ENCODE results near the gene FAM120C. TPM values are rescaled to one million over a fixed set of nuclear protein-coding genes. Genes with fewer than 3 reads are reported as not detected.

Gene FAM120C
- total RNA-seq, 1 experiment from 2014 or later: 2.4 TPM

DNA sequence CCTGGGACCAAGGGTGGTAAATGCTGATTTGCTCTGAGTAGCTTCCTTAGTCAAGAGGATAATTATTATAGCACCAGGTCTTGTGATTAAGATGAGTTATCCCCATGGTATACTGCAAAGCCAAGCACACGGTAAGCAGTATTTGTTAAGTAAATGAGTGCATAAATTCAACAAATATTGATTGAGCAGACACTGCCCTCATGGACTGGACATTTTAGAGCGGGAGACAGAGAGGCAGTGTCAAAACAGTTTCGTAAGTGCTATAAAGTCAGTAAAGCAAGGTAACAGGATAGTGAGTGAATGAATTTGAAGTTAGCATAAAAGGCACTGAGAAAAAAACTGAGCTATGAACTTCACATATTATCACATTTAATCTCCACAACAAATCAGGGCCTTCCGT lies 152.7 kb downstream of the FAM120C start:
- no peak for DNase-seq (ENCODE audit: low spot score)

DNA sequence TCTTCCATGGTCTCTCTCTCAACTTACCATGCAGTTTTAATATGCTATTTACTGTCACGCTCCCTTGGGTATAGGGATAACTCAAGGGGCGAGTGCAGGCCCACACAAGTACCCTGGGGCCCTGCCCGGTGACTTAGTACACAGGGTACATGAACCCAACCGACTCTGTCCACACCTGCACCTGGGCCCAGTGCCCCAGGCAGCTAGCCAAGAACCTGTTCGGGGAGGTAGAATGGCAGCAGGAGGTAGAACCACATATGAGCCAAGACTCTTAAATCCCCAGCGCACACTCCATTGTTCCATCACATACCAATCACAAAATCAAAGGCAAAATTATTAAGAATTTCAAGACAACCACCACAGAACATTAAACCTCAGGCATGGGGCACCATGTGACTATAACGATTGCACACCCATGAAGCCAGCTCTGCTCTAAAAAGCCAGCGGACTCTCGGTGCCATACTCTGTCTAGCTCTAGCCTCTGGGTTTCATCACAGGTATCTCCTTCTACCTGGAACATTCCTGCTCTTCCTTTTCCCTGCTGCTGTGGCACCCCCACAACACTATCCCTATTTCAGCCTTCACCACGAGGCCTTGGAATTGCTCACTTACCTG lies 153.4 kb downstream of the FAM120C start:
- DNase-seq (ENCODE audit: low spot score): no peak

- DNase-seq (ENCODE audit: low spot score): no peak
Measured at GRCh38 chrX:54024350-54024749, 158.7 kb downstream of the FAM120C start.

Other genes with a start within 250 kb of the FAM120C start
- gene PHF8, start 138.8 kb downstream of the FAM120C start, total RNA-seq (2014; rRNA removed; shearing (Covaris generic)): 5.8 and 7.9 TPM in 2 replicates
- gene WNK3, start 174.8 kb upstream of the FAM120C start, total RNA-seq (2014; rRNA removed; shearing (Covaris generic)): 3.3 and 4.2 TPM in 2 replicates

Data from A172 (cell line).